ENCODE data around the gene PHF24.
"Not testable (repeated sequence)": the region's sequence is repeated elsewhere in the genome, so short reads cannot be mapped to it uniquely, and the experiment has no call there.

Gene PHF24

DNA sequence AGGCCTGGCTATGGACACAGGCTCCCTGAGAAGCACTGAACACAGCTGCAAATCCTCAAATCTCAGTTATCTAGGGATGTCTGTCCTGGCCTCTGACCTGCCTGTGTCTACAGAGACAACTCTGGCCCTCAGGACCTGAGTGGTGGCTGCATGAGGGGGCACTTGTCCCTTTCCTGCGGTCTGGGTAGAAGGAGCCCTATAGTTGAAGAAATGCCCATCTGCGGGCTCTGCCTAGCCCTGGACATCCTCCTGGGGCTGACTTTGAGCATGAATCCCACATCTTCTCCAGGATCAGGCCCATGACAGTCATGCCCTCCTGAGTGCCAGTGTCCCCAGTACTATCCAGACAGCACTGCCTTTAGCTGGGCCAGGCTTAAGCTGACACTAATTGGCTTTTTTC, 41.5 kb downstream of the PHF24 start:
- DNase-seq = no peak
- Histone ChIP-seq H3K27me3 (no peaks in the 10 kb centered on the region), H3K4me1 (no peaks in the 10 kb centered on the region), H3K9me3 (no peaks in the 10 kb centered on the region), H3K4me3 (ENCODE audit: low read depth, low read length) (no peak overlapping the region), H3K36me3 (peaks cover 12% of the 10 kb centered on the region)
- no peak for TF ChIP-seq CTCF (IDR thresholded peaks at IDR 0.05; ENCODE audit: low read depth, low read length)

DNA sequence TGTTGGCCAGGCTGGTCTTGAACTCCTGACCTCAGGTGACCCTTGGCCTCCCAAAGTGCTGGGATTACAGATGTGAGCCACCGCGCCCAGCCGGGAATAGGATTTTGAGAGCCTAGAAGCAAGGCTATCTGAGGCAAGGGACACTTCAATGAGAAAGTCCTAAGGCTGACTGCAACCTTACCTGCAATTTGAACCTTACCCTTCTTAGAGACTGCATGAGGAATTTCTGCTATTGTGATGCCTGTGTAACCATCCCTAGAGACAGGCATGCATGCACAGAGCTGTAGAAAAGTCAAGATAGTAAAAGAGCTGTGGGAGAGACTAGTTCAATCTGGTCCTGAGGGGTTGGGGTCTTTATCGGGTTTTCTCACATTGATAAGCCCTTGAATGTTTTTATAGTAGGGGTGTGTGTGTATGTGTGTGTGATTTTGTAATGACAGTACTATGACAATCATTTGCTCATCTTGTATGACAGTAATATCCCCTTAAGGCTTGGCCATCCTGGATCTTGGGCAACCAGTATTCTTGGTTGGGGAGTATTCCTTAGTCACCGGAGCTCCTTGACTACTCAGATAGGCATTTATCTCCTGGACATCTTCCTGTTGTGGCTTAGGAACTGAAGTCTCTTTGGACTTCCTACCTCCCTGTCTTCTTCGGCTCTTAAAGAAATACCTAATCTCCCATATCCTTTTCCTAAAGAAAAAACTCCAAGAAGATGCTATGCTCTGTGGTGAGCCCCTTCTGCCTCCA, 42.6 kb downstream of the PHF24 start:
- no peak for TF ChIP-seq CTCF (IDR thresholded peaks at IDR 0.05; ENCODE audit: low read depth, low read length)
- Histone ChIP-seq H3K4me3 (ENCODE audit: low read depth, low read length) (no peak overlapping the region), H3K27me3 (no peaks in the 10 kb centered on the region), H3K9me3 (no peaks in the 10 kb centered on the region), H3K36me3 (peaks cover 12% of the 10 kb centered on the region), H3K4me1 (no peaks in the 10 kb centered on the region)
- DNase-seq = no peak

DNA sequence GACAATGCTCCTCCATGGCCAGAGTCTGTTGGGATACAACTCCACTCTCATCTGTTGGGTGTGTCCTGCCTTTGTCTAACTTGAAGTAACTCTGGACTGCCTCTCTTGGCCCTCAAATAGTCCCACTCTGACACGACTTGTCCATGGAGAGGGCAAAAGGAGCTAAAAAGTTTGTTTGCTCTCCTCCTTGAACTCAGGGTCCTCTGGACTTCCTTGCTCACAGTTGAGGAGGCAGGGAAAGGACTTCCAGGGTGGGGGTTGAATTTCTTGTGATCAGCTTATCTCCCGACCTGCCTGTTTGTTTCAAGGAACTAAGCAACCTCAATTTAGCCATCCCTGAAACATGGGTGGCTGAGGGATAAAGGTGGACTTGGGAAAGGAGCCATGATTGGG, 43.2 kb downstream of the PHF24 start:
- DNase-seq = no peak
- no peak for TF ChIP-seq CTCF (IDR thresholded peaks at IDR 0.05; ENCODE audit: low read depth, low read length)
- Histone ChIP-seq H3K27me3 (no peaks in the 10 kb centered on the region), H3K4me3 (ENCODE audit: low read depth, low read length) (no peak overlapping the region), H3K4me1 (no peaks in the 10 kb centered on the region), H3K36me3 (peaks cover 11% of the 10 kb centered on the region), H3K9me3 (no peaks in the 10 kb centered on the region)

DNA sequence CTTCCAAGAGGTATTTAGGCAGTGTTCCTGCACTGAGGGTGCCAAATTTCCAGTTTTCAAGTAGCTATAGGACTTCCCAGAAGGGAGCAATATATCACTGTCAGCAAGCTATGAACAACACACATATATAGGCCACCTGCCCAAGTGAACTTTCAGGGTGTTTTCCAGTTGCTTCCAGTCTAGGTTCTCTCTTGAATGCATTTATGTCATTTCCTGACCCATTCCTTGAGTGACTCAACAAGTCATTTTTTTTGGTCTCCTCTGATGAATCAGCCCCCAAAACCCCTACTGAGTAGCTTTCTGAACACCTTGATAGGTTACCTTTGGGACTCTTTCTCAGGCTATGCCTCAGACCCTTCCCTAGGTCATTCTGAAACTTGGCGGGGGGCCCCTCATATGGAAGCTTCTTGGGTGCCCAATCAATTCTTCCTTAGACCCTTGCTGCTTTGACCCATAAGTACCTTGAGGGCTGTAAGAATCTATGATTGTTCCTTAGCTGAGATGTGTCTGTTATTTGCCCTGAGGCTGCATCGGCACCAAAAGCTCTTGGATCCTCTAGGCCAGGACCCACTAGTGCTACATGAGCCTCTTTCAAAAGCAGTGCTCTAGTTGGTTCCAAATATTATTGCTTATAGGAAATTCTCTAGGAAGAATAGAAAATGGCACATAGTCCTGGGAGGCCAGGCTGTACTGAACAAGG, 43.9 kb downstream of the PHF24 start:
- Histone ChIP-seq H3K9me3 (no peaks in the 10 kb centered on the region), H3K27me3 (no peaks in the 10 kb centered on the region), H3K36me3 (peaks cover 8% of the 10 kb centered on the region), H3K4me3 (ENCODE audit: low read depth, low read length) (no peak overlapping the region), H3K4me1 (no peaks in the 10 kb centered on the region)
- DNase-seq = no peak
- no peak for TF ChIP-seq CTCF (IDR thresholded peaks at IDR 0.05; ENCODE audit: low read depth, low read length)

DNA sequence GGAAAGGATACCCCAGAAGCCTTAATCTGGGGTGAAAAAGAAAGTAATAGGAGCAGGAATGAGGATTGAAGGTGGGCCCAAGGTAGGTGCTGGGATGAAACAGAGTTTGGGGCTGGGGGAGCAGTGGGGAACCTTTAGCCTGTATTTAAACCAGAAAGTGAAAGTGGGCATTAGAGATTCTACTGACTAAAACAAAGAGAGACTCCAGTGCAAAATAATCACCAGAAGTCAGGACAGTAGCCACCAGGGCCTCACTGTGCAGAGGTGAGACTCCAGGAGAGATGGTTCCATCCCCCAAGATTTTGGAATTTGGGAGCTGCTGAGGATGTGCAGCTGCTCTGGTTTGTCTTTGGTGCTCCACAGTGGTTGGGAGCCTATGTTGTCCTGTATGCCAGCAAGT, 44.5 kb downstream of the PHF24 start:
- no peaks in the 10 kb centered on the region for H3K27me3 ChIP-seq
- H3K4me1 ChIP-seq = no peaks in the 10 kb centered on the region
- no peak overlapping the region for H3K4me3 ChIP-seq (ENCODE audit: low read depth, low read length)
- H3K9me3 ChIP-seq = no peaks in the 10 kb centered on the region
- H3K36me3 ChIP-seq = peaks cover 2% of the 10 kb centered on the region
- no peak for DNase-seq
- TF ChIP-seq CTCF (IDR thresholded peaks at IDR 0.05; ENCODE audit: low read depth, low read length) = no peak

DNA sequence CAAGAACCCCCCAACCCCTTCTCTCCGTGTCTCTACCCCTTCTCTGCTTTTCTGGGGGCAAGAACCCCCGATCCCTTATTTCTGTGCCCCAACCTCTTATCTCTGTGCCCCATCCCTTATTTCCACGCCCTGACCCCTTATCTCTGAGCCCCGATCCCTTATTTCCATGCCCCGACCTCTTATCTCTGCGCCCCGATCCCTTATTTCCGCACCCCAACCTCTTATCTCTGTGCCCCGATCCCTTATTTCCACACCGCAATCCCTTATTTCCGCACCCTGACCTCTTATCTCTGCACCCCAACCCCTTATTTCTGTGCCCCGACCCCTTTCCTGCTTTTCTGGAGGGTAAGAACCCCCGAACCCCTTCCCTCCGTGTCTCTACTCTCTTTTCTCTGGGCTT, 46.2 kb downstream of the PHF24 start:
- H3K4me3 ChIP-seq (ENCODE audit: low read depth, low read length); H3K9me3 ChIP-seq; H3K36me3 ChIP-seq; DNase-seq; H3K4me1 ChIP-seq; H3K27me3 ChIP-seq: not testable (repeated sequence)
